ENCODE data around the gene COMMD6.

Gene COMMD6

DNA sequence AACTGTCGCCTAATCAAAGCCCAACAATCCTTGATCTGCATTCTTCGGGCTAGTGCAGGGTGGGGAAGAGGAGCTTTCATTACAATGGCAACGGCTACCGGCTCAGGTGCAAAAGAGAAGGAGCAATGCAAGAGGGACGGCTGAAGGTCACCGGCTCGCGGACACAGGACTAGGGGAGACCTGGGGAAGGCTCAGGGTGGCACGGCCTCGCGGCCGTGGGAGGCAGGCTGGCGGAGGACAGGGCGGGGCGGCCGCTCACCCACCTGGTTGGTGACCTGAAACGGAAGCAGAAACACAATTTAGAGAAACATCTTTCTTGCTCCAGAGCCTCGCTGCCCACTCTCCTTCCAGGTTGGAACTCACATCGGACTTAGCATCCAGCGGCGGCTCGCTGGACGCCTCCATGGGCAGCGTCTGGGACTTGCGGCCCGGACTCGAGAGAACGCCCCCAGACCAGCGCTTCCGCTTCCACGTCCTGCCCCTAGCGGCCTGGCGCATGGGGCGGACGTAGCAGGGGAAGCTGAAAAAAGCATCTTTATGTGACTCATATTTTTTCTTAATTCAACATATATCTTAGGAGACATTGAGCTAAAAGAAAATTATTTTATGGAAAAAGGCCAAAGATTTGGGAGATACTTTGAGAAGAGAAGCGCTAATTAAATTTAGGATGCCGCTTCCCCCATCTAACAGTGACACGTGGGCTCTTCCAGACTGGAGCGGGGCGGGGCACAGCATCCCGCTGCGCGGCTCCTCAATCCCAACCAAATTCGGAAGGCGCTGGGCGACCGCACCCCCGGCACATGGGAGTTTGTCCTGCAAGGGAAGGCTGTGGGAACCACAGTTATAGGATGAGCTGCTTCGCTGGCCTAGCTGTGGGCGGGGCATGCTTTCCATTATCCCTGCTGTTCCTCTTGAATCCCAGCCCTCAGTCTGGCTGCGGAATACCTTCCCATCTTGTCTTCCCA is at the start of gene COMMD6:
Gene COMMD6, minus strand, starts transcription at position 441 of the 965 bp plus-strand sequence. Its CDS starts 36 bp downstream, at position 405.
- Histone ChIP-seq H3K36me3 (replicated peaks) (peaks cover 4% of the 10 kb centered on the region; the same call in 1 of the 2 replicates), H3K4me3 (peak within 1 kb of the TSS; percentile 69), H3K27me3 (ENCODE audit: low read depth) (no peaks in the 10 kb centered on the region), H3K9me3 (no peaks in the 10 kb centered on the region), H3K4me1 (peaks cover 9% of the 10 kb centered on the region)
- in situ Hi-C loops (cut with MboI; ENCODE audit: low sequenced_read_pairs): no loop called here
- peak; percentile 86 to 94 for DNase-seq (ENCODE audit: low spot score in 2 of 2)

GRCh38 chr13:75585153-75585552 is 47.5 kb upstream of the COMMD6 start:
- Histone ChIP-seq H3K27me3 (ENCODE audit: low read depth) (no peaks in the 10 kb centered on the region), H3K9me3 (no peaks in the 10 kb centered on the region), H3K4me1 (no peaks in the 10 kb centered on the region), H3K36me3 (replicated peaks) (no peaks in the 10 kb centered on the region), H3K4me3 (no peak overlapping the region)
- in situ Hi-C loops (cut with MboI; ENCODE audit: low sequenced_read_pairs): no loop called here
- no peak for DNase-seq (ENCODE audit: low spot score in 2 of 2)

- no peaks in the 10 kb centered on the region for H3K36me3 ChIP-seq (replicated peaks)
- H3K9me3 ChIP-seq: no peaks in the 10 kb centered on the region
- no peak overlapping the region for H3K4me3 ChIP-seq
- no peaks in the 10 kb centered on the region for H3K27me3 ChIP-seq (ENCODE audit: low read depth)
- no peak for DNase-seq (ENCODE audit: low spot score in 2 of 2)
- no peaks in the 10 kb centered on the region for H3K4me1 ChIP-seq
- in situ Hi-C loops (cut with MboI; ENCODE audit: low sequenced_read_pairs): no loop called here
Measured at GRCh38 chr13:75583091-75583490, 45.5 kb upstream of the COMMD6 start.

GRCh38 chr13:75581874-75582640 is 44.4 kb upstream of the COMMD6 start:
- Histone ChIP-seq H3K27me3 (ENCODE audit: low read depth) (no peaks in the 10 kb centered on the region), H3K4me3 (no peak overlapping the region), H3K36me3 (replicated peaks) (no peaks in the 10 kb centered on the region), H3K9me3 (no peaks in the 10 kb centered on the region), H3K4me1 (no peaks in the 10 kb centered on the region)
- in situ Hi-C loops (cut with MboI; ENCODE audit: low sequenced_read_pairs): no loop called here
- no peak for DNase-seq (ENCODE audit: low spot score in 2 of 2)

GRCh38 chr13:75579529-75579928 is 41.9 kb upstream of the COMMD6 start:
- peaks cover 5% of the 10 kb centered on the region for H3K36me3 ChIP-seq (replicated peaks)
- DNase-seq (ENCODE audit: low spot score in 2 of 2): no peak
- H3K4me1 ChIP-seq: no peaks in the 10 kb centered on the region
- no peaks in the 10 kb centered on the region for H3K9me3 ChIP-seq
- no peak overlapping the region for H3K4me3 ChIP-seq
- no peaks in the 10 kb centered on the region for H3K27me3 ChIP-seq (ENCODE audit: low read depth)
- in situ Hi-C loops (cut with MboI; ENCODE audit: low sequenced_read_pairs): no loop called here

DNA sequence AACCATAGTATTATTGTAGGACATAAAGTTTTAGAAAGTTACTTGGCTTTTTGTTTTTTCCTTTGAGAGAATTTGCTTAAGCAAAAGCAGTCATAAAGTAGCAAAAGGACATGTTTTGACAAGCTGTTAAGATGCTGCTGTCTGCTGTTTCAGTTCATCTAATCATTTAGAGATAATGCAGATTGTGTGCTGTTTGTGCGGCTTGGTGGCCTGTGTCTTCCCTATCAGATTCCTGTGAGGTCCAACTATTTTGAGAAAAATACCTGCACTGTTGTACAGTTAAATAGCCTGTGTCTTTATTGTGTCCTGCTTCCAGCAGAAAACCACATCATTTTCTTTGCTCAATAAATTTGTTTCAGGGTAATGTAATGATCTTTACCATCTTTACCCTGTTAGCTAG is 31.9 kb upstream of the COMMD6 start:
- no peak overlapping the region for H3K4me3 ChIP-seq
- H3K27me3 ChIP-seq (ENCODE audit: low read depth): no peaks in the 10 kb centered on the region
- H3K9me3 ChIP-seq: no peaks in the 10 kb centered on the region
- no peaks in the 10 kb centered on the region for H3K4me1 ChIP-seq
- H3K36me3 ChIP-seq (replicated peaks): peaks cover 28% of the 10 kb centered on the region
- in situ Hi-C loops (cut with MboI; ENCODE audit: low sequenced_read_pairs): no loop called here
- no peak for DNase-seq (ENCODE audit: low spot score in 2 of 2)

DNA sequence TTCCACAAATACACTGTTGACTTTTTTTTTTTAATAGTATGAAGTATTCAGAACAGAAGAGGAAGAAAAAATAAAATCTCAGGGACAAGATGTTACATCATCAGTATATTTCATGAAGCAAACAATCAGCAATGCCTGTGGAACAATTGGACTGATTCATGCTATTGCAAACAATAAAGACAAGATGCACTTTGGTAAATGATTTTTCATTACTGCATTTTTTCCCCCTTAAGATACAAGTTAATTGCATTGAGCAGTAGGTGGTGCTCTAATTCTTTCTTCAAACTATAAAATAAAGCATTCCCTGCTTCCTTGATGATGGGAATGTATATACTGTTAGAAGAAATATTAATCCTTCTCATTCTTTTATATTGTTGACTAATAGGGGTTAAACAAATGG is 29.0 kb upstream of the COMMD6 start:
- Histone ChIP-seq H3K36me3 (replicated peaks) (peaks cover 23% of the 10 kb centered on the region), H3K27me3 (ENCODE audit: low read depth) (no peaks in the 10 kb centered on the region), H3K4me3 (no peak overlapping the region), H3K9me3 (no peaks in the 10 kb centered on the region), H3K4me1 (no peaks in the 10 kb centered on the region)
- in situ Hi-C loops (cut with MboI; ENCODE audit: low sequenced_read_pairs): no loop called here
- DNase-seq (ENCODE audit: low spot score in 2 of 2): no peak

- Histone ChIP-seq H3K9me3 (no peaks in the 10 kb centered on the region), H3K36me3 (replicated peaks) (peaks cover 21% of the 10 kb centered on the region), H3K4me1 (no peaks in the 10 kb centered on the region), H3K27me3 (ENCODE audit: low read depth) (no peaks in the 10 kb centered on the region), H3K4me3 (no peak overlapping the region)
- DNase-seq (ENCODE audit: low spot score in 2 of 2): no peak
- in situ Hi-C loops (cut with MboI; ENCODE audit: low sequenced_read_pairs): no loop called here
Measured at GRCh38 chr13:75558145-75558840, 20.7 kb upstream of the COMMD6 start.

DNA sequence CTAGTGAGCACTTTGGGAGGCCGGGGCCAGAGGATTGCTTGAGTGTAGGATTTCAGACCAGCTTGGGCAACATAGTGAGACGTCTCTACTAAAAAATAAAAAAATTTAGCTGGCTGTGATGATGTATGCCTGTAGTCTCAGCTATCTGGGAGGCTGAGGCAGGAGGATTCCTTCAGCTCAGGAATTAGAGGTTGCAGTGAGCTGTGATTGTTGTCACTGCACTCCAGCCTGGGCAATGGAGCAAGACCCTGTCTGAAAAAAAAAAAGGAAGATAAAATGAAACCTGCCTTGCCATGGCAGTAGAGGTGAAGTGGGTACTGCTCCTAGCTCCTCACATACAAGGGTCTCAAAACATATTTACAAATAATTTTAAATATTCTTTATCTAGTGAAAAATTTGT is 19.3 kb upstream of the COMMD6 start:
- peaks cover under 1% of the 10 kb centered on the region; the same call in 1 of the 2 replicates for H3K4me1 ChIP-seq
- H3K9me3 ChIP-seq: no peaks in the 10 kb centered on the region
- H3K27me3 ChIP-seq (ENCODE audit: low read depth): no peaks in the 10 kb centered on the region
- no peak for DNase-seq (ENCODE audit: low spot score in 2 of 2)
- peaks cover 21% of the 10 kb centered on the region for H3K36me3 ChIP-seq (replicated peaks)
- no peak overlapping the region for H3K4me3 ChIP-seq
- in situ Hi-C loops (cut with MboI; ENCODE audit: low sequenced_read_pairs): no loop called here

DNA sequence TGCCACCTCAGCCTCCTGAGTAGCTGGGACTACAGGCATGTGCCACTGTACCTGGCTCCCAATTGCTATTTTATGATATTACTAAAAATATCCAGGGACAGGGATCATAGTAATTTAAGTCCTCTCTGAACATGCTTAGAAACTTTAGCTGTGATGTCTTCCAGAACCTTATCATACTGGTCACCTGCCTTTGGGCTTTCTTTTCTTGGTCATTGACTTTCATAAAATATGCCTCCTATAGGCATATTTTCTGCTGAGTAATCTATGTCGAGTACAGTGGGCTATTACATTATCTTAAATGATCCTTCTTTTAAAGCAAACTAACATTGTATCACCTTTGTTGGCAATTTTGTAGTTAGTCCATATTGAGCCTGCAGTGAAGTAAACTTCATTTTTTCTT is 18.2 kb upstream of the COMMD6 start:
- in situ Hi-C loops (cut with MboI; ENCODE audit: low sequenced_read_pairs): no loop called here
- peaks cover 7% of the 10 kb centered on the region; the same call in 1 of the 2 replicates for H3K4me1 ChIP-seq
- DNase-seq (ENCODE audit: low spot score in 2 of 2): no peak
- peaks cover 21% of the 10 kb centered on the region for H3K36me3 ChIP-seq (replicated peaks)
- H3K4me3 ChIP-seq: no peak overlapping the region
- no peaks in the 10 kb centered on the region for H3K27me3 ChIP-seq (ENCODE audit: low read depth)
- H3K9me3 ChIP-seq: no peaks in the 10 kb centered on the region

GRCh38 chr13:75554981-75555380 is 17.3 kb upstream of the COMMD6 start:
- H3K27me3 ChIP-seq (ENCODE audit: low read depth): no peaks in the 10 kb centered on the region
- H3K36me3 ChIP-seq (replicated peaks): peaks cover 21% of the 10 kb centered on the region
- peaks cover 9% of the 10 kb centered on the region; the same call in 1 of the 2 replicates for H3K4me1 ChIP-seq
- no peak for DNase-seq (ENCODE audit: low spot score in 2 of 2)
- H3K9me3 ChIP-seq: no peaks in the 10 kb centered on the region
- in situ Hi-C loops (cut with MboI; ENCODE audit: low sequenced_read_pairs): no loop called here
- no peak overlapping the region for H3K4me3 ChIP-seq

- H3K36me3 ChIP-seq (replicated peaks): peaks cover 21% of the 10 kb centered on the region
- no peaks in the 10 kb centered on the region for H3K9me3 ChIP-seq
- DNase-seq (ENCODE audit: low spot score in 2 of 2): no peak
- no peaks in the 10 kb centered on the region for H3K27me3 ChIP-seq (ENCODE audit: low read depth)
- no peak overlapping the region for H3K4me3 ChIP-seq
- peaks cover 9% of the 10 kb centered on the region; the same call in 1 of the 2 replicates for H3K4me1 ChIP-seq
- in situ Hi-C loops (cut with MboI; ENCODE audit: low sequenced_read_pairs): no loop called here
Measured at GRCh38 chr13:75554464-75554863, 16.8 kb upstream of the COMMD6 start.

GRCh38 chr13:75550159-75550567 is 12.5 kb upstream of the COMMD6 start:
- peak; percentile 58 to 73 for DNase-seq (ENCODE audit: low spot score in 2 of 2)
- H3K27me3 ChIP-seq (ENCODE audit: low read depth): no peaks in the 10 kb centered on the region
- peaks cover 16% of the 10 kb centered on the region for H3K36me3 ChIP-seq (replicated peaks)
- H3K4me1 ChIP-seq: peaks cover 13% of the 10 kb centered on the region
- H3K9me3 ChIP-seq: no peaks in the 10 kb centered on the region
- peak overlapping the region; percentile 77 for H3K4me3 ChIP-seq
- in situ Hi-C loops (cut with MboI; ENCODE audit: low sequenced_read_pairs): no loop called here

Measured in HAP-1 (cell line).